ENCODE measurements around the gene ZNF287. TPM values are rescaled to one million over a fixed set of nuclear protein-coding genes. Genes with fewer than 3 reads are reported as not detected.

Gene ZNF287
- total and polyA plus RNA-seq, 10 of the 15 experiments (the other 5 are each of a cell fraction or from before 2014, with no cell fraction given) = 1.9 to 15.5 (median 4.0) TPM

DNA sequence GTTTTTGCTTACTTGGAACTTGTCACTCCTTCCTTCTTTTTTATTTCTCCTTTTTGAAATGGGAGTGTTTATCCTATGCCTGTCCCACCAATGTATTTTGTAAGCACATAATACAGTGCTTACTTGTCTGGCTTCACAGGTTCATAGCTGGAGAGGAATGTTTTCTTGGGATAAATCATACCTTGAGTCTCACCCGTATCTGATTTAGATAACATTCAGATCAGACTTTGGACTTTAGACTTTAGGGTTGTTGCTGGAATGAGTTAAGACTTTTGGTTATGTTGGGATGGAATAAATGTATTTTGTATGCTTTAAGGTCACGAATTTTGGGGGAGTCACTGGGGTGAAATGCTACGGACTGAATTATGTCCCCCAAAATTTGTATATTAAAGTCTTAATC lies 64.0 kb downstream of the ZNF287 start:
- no peak overlapping the region for H3K9ac ChIP-seq (ENCODE audit: control insufficient read depth, insufficient read depth, low read length)
- H3K36me3 ChIP-seq (ENCODE audit: control insufficient read depth in 2 of 2, insufficient read depth in 2 of 2, low read length in 1 of 2) = no peaks in the 10 kb centered on the region
- RAD21 ChIA-PET (ENCODE audit: unreplicated experiment) = no interaction called here
- no peaks in the 10 kb centered on the region for H3K79me2 ChIP-seq (ENCODE audit: control insufficient read depth, insufficient read depth, low read length)
- no peaks in the 10 kb centered on the region for H3K9me3 ChIP-seq (replicated peaks; ENCODE audit: control insufficient read depth, insufficient read depth, low read length)
- H3K4me1 ChIP-seq (ENCODE audit: control insufficient read depth, insufficient read depth, low read length) = no peaks in the 10 kb centered on the region
- no peak overlapping the region for H3K4me3 ChIP-seq
- ATAC-seq (no peak), DNase-seq (ENCODE audit: low read depth, low spot score) (no peak), FAIRE-seq (no peak)
- no peak overlapping the region for H3K27ac ChIP-seq (ENCODE audit: control insufficient read depth, insufficient read depth)
- CTCF ChIA-PET = interaction anchor here (1.0 kb wide), 1 partner anchor 141 kb away, joined by 3 read pairs; no protein-coding TSS in a partner anchor
- no peaks in the 10 kb centered on the region for H3K27me3 ChIP-seq (replicated peaks in 1 of 2; ENCODE audit: control insufficient read depth in 2 of 2, insufficient read depth in 2 of 2, low read length in 1 of 2)
- no peak overlapping the region for H2AFZ ChIP-seq (ENCODE audit: control insufficient read depth, low read depth, low read length)
- POLR2A ChIA-PET = no interaction called here
- WGBS (ENCODE audit: insufficient coverage, insufficient replicate concordance, low lambda C conversion rate, missing lambda C conversion rate) = 13% methylated on average over 3 of the region's 3 CpGs
- in situ Hi-C loops (cut with MboI) (no loop called here), intact Hi-C loops (cut with micrococcal nuclease; ENCODE audit: unreplicated experiment) (no loop called here)
- SMC1A ChIA-PET (ENCODE audit: uncharacterized antibody, unreplicated experiment) = no interaction called here
- no peak for TF ChIP-seq IRF4 (IDR thresholded peaks at IDR 0.05; ENCODE audit: low read depth, low read length)
- no peak for TF ChIP-seq ESRRA (IDR thresholded peaks at IDR 0.05; ENCODE audit: low read length)
- no peak for TF ChIP-seq SPI1 (IDR thresholded peaks at IDR 0.05; ENCODE audit: borderline replicate concordance, insufficient read depth, low read depth, low read length)
- TF ChIP-seq KDM1A (IDR thresholded peaks at IDR 0.05; ENCODE audit: borderline replicate concordance) = no peak
- TF ChIP-seq NFIC (IDR thresholded peaks at IDR 0.05; ENCODE audit: low read depth, low read length) = no peak
- TF ChIP-seq RAD51 (IDR thresholded peaks at IDR 0.05) = no peak
- no peak for TF ChIP-seq SIN3A (IDR thresholded peaks at IDR 0.05; ENCODE audit: low read depth, low read length)
- TF ChIP-seq SMAD5 (IDR thresholded peaks at IDR 0.05; ENCODE audit: low read depth) = no peak
- TF ChIP-seq SMC3 (IDR thresholded peaks at IDR 0.05; ENCODE audit: borderline replicate concordance, low read length) = no peak
- TF ChIP-seq, protein P1, sequence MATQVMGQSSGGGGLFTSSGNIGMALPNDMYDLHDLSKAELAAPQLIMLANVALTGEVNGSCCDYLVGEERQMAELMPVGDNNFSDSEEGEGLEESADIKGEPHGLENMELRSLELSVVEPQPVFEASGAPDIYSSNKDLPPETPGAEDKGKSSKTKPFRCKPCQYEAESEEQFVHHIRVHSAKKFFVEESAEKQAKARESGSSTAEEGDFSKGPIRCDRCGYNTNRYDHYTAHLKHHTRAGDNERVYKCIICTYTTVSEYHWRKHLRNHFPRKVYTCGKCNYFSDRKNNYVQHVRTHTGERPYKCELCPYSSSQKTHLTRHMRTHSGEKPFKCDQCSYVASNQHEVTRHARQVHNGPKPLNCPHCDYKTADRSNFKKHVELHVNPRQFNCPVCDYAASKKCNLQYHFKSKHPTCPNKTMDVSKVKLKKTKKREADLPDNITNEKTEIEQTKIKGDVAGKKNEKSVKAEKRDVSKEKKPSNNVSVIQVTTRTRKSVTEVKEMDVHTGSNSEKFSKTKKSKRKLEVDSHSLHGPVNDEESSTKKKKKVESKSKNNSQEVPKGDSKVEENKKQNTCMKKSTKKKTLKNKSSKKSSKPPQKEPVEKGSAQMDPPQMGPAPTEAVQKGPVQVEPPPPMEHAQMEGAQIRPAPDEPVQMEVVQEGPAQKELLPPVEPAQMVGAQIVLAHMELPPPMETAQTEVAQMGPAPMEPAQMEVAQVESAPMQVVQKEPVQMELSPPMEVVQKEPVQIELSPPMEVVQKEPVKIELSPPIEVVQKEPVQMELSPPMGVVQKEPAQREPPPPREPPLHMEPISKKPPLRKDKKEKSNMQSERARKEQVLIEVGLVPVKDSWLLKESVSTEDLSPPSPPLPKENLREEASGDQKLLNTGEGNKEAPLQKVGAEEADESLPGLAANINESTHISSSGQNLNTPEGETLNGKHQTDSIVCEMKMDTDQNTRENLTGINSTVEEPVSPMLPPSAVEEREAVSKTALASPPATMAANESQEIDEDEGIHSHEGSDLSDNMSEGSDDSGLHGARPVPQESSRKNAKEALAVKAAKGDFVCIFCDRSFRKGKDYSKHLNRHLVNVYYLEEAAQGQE (IDR thresholded peaks at IDR 0.05; ENCODE audit: low read depth, low read length) = no peak
- TF ChIP-seq ATF7 (IDR thresholded peaks at IDR 0.05; ENCODE audit: low read depth) = no peak
- no peaks in the 10 kb centered on the region for H4K20me1 ChIP-seq (ENCODE audit: control insufficient read depth, insufficient read depth)
- no TSS peak for BruUV-seq (replicated peaks)
- no peak overlapping the region for H3K4me2 ChIP-seq (ENCODE audit: control insufficient read depth, insufficient read depth)

Other genes starting within 250 kb of the ZNF287 start
- 84.2 and 93.2 TPM in 2 replicates for gene CENPV, start 215.7 kb downstream of the ZNF287 start, total RNA-seq (2014; rRNA removed)
- 87.5 and 90.7 TPM in 2 replicates for gene CENPV, start 215.7 kb downstream of the ZNF287 start, total RNA-seq (2014; rRNA removed; fragmentation: Illumina TruSeq; extraction: Trizol)
- 94.9 and 98.6 TPM in 2 replicates for gene CENPV, start 215.7 kb downstream of the ZNF287 start, total RNA-seq (2021)
- gene CENPV, start 215.7 kb downstream of the ZNF287 start, polyA plus RNA-seq (2011; rRNA removed) = 83.7 and 93.4 TPM in 2 replicates
- gene CENPV, start 215.7 kb downstream of the ZNF287 start, polyA plus RNA-seq (2014; fragmentation: Illumina TruSeq; extraction: Trizol) = 80.1 and 94.1 TPM in 2 replicates
- 10 to 100 TPM; 22.5 to 68.0 TPM for gene CENPV, start 215.7 kb downstream of the ZNF287 start, polyA plus RNA-seq (2014; fragmentation: Nextera tagmentation; extraction: Ambion mirVana)
- gene CENPV, start 215.7 kb downstream of the ZNF287 start, polyA plus RNA-seq (2014; rRNA removed) = 77.5 and 86.0 TPM in 2 replicates
- 10 to 100 TPM; 70.8 to 72.7 TPM for gene CENPV, start 215.7 kb downstream of the ZNF287 start, polyA plus RNA-seq (2016; fragmentation: Nextera tagmentation; extraction: Ambion mirVana)
- gene UBB, start 188.1 kb downstream of the ZNF287 start, total RNA-seq (2014; rRNA removed) = 2,686 and 2,754 TPM in 2 replicates
- gene UBB, start 188.1 kb downstream of the ZNF287 start, total RNA-seq (2014; rRNA removed; fragmentation: Illumina TruSeq; extraction: Trizol) = 1,488 and 1,495 TPM in 2 replicates
- gene UBB, start 188.1 kb downstream of the ZNF287 start, total RNA-seq (2021) = 1,455 and 1,463 TPM in 2 replicates
- 608 and 1,133 TPM in 2 replicates for gene UBB, start 188.1 kb downstream of the ZNF287 start, polyA plus RNA-seq (2011; rRNA removed)
- 1,621 and 1,633 TPM in 2 replicates for gene UBB, start 188.1 kb downstream of the ZNF287 start, polyA plus RNA-seq (2014; fragmentation: Illumina TruSeq; extraction: Trizol)
- 1,000 to 10,000 TPM; 4,008 to 4,246 TPM for gene UBB, start 188.1 kb downstream of the ZNF287 start, polyA plus RNA-seq (2014; fragmentation: Nextera tagmentation; extraction: Ambion mirVana)
- gene UBB, start 188.1 kb downstream of the ZNF287 start, polyA plus RNA-seq (2014; rRNA removed) = 2,006 and 2,356 TPM in 2 replicates
- gene UBB, start 188.1 kb downstream of the ZNF287 start, polyA plus RNA-seq (2016; fragmentation: Nextera tagmentation; extraction: Ambion mirVana) = 1,000 to 10,000 TPM; 2,193 to 2,309 TPM
- gene TRPV2, start 153.6 kb downstream of the ZNF287 start, total RNA-seq (2014; rRNA removed) = 59.4 and 61.3 TPM in 2 replicates
- 25.6 and 29.7 TPM in 2 replicates for gene TRPV2, start 153.6 kb downstream of the ZNF287 start, total RNA-seq (2014; rRNA removed; fragmentation: Illumina TruSeq; extraction: Trizol)
- 87.4 and 93.7 TPM in 2 replicates for gene TRPV2, start 153.6 kb downstream of the ZNF287 start, total RNA-seq (2021)
- gene TRPV2, start 153.6 kb downstream of the ZNF287 start, polyA plus RNA-seq (2011; rRNA removed) = 33.3 and 82.6 TPM in 2 replicates
- 15.4 and 27.3 TPM in 2 replicates for gene TRPV2, start 153.6 kb downstream of the ZNF287 start, polyA plus RNA-seq (2014; fragmentation: Illumina TruSeq; extraction: Trizol)
- gene TRPV2, start 153.6 kb downstream of the ZNF287 start, polyA plus RNA-seq (2014; fragmentation: Nextera tagmentation; extraction: Ambion mirVana) = 10 to 100 TPM in 1 of 2 experiments, 1 to 10 TPM in 1; 8.9 to 29.2 TPM
- gene TRPV2, start 153.6 kb downstream of the ZNF287 start, polyA plus RNA-seq (2014; rRNA removed) = 48.8 and 58.4 TPM in 2 replicates
- gene TRPV2, start 153.6 kb downstream of the ZNF287 start, polyA plus RNA-seq (2016; fragmentation: Nextera tagmentation; extraction: Ambion mirVana) = 10 to 100 TPM; 83.6 to 94.4 TPM
- 0.06 and 0.11 TPM in 2 replicates for gene LRRC75A, start 77.0 kb downstream of the ZNF287 start, total RNA-seq (2014; rRNA removed)
- gene LRRC75A, start 77.0 kb downstream of the ZNF287 start, total RNA-seq (2014; rRNA removed; fragmentation: Illumina TruSeq; extraction: Trizol) = not detected in 2 replicates
- 0.05 and 0.16 TPM in 2 replicates for gene LRRC75A, start 77.0 kb downstream of the ZNF287 start, total RNA-seq (2021)
- gene LRRC75A, start 77.0 kb downstream of the ZNF287 start, polyA plus RNA-seq (2011; rRNA removed) = 0.07 TPM in 1 of 2 replicates, not detected in the other
- gene LRRC75A, start 77.0 kb downstream of the ZNF287 start, polyA plus RNA-seq (2014; fragmentation: Illumina TruSeq; extraction: Trizol) = 0.01 and 0.13 TPM in 2 replicates
- under 1 TPM; 0.11 to 0.27 TPM for gene LRRC75A, start 77.0 kb downstream of the ZNF287 start, polyA plus RNA-seq (2014; fragmentation: Nextera tagmentation; extraction: Ambion mirVana)
- gene LRRC75A, start 77.0 kb downstream of the ZNF287 start, polyA plus RNA-seq (2014; rRNA removed) = 0.08 TPM in 1 of 2 replicates, not detected in the other
- gene LRRC75A, start 77.0 kb downstream of the ZNF287 start, polyA plus RNA-seq (2016; fragmentation: Nextera tagmentation; extraction: Ambion mirVana) = 1 to 10 TPM; 1.0 to 1.3 TPM
- gene ZNF624, start 84.6 kb upstream of the ZNF287 start, total RNA-seq (2014; rRNA removed) = 2.3 and 2.4 TPM in 2 replicates
- 3.2 and 3.5 TPM in 2 replicates for gene ZNF624, start 84.6 kb upstream of the ZNF287 start, total RNA-seq (2014; rRNA removed; fragmentation: Illumina TruSeq; extraction: Trizol)
- 1.8 and 3.0 TPM in 2 replicates for gene ZNF624, start 84.6 kb upstream of the ZNF287 start, total RNA-seq (2021)
- gene ZNF624, start 84.6 kb upstream of the ZNF287 start, polyA plus RNA-seq (2011; rRNA removed) = 2.0 and 3.7 TPM in 2 replicates
- gene ZNF624, start 84.6 kb upstream of the ZNF287 start, polyA plus RNA-seq (2014; fragmentation: Illumina TruSeq; extraction: Trizol) = 1.7 and 2.7 TPM in 2 replicates
- gene ZNF624, start 84.6 kb upstream of the ZNF287 start, polyA plus RNA-seq (2014; fragmentation: Nextera tagmentation; extraction: Ambion mirVana) = under 1 TPM; 0.50 to 0.73 TPM
- 1.5 and 1.6 TPM in 2 replicates for gene ZNF624, start 84.6 kb upstream of the ZNF287 start, polyA plus RNA-seq (2014; rRNA removed)
- 1 to 10 TPM; 2.4 to 2.7 TPM for gene ZNF624, start 84.6 kb upstream of the ZNF287 start, polyA plus RNA-seq (2016; fragmentation: Nextera tagmentation; extraction: Ambion mirVana)
- gene CCDC144A, start 121.0 kb upstream of the ZNF287 start, total RNA-seq (2014; rRNA removed) = 1.0 and 1.5 TPM in 2 replicates
- gene CCDC144A, start 121.0 kb upstream of the ZNF287 start, total RNA-seq (2014; rRNA removed; fragmentation: Illumina TruSeq; extraction: Trizol) = 1.7 and 1.8 TPM in 2 replicates
- gene CCDC144A, start 121.0 kb upstream of the ZNF287 start, total RNA-seq (2021) = 0.92 and 1.3 TPM in 2 replicates
- gene CCDC144A, start 121.0 kb upstream of the ZNF287 start, polyA plus RNA-seq (2011; rRNA removed) = 0.34 and 0.40 TPM in 2 replicates
- 1.1 and 1.5 TPM in 2 replicates for gene CCDC144A, start 121.0 kb upstream of the ZNF287 start, polyA plus RNA-seq (2014; fragmentation: Illumina TruSeq; extraction: Trizol)
- gene CCDC144A, start 121.0 kb upstream of the ZNF287 start, polyA plus RNA-seq (2014; fragmentation: Nextera tagmentation; extraction: Ambion mirVana) = under 1 TPM; 0.05 to 0.18 TPM
- gene CCDC144A, start 121.0 kb upstream of the ZNF287 start, polyA plus RNA-seq (2014; rRNA removed) = 0.61 and 0.80 TPM in 2 replicates
- gene CCDC144A, start 121.0 kb upstream of the ZNF287 start, polyA plus RNA-seq (2016; fragmentation: Nextera tagmentation; extraction: Ambion mirVana) = under 1 TPM; 0.71 to 0.87 TPM

All from GM12878 (cell line).